Activated CD4-positive, alpha-beta T cell treated with anti-CD3 and anti-CD28 coated beads for 48 hours (primary cell): ENCODE results near the gene DEFB129.
"Not testable (repeated sequence)": the region's sequence is repeated elsewhere in the genome, so short reads cannot be mapped to it uniquely, and the experiment has no call there.

Experiments
- DNase-seq: peaks from one replicate; pipeline ENCODE4 v3.0.0-alpha.2; 2020

The DEFB129 gene, protein sequence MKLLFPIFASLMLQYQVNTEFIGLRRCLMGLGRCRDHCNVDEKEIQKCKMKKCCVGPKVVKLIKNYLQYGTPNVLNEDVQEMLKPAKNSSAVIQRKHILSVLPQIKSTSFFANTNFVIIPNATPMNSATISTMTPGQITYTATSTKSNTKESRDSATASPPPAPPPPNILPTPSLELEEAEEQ

DNA sequence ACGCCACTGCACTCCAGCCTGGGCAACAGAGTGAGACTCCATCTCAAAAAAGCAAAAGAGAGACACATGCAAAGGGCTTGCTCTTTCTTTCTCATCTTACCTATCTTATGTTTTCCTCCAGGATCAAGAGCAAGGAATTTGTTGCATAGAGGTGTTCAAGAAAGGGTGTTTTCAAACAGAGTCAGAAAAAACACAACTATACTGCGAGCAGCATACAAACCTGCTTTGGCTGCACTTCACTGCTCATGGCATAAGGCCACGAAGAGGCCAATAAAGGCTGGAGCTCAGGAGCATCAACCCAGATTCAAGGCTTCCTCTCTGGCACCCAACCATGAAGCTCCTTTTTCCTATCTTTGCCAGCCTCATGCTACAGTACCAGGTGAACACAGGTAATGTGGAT is at the start of gene DEFB129:
DEFB129 (plus strand) TSS at position 301 of the 400 bp plus-strand sequence; CDS start at position 332, 31 bp downstream.
- DNase-seq, result no peak

DNA sequence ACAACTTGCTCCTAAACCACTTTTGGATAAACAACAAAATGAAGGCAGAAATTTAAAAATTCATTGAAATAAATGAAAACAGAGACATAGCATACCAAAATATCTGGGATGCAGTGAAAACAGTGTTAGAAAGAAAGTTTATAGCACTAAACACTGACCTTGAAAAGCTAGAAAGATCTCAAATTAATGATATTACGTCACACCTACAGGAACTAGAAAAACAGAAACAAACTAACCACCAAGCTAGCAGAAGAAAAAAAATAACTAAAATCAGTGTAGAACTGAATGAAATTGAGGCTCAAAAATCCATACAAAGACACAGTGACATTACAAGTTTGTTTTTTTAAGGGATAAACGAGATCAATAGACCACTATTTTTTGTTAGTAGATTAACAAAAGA is 42.8 kb upstream of the DEFB129 start:
- no peak for DNase-seq

DNA sequence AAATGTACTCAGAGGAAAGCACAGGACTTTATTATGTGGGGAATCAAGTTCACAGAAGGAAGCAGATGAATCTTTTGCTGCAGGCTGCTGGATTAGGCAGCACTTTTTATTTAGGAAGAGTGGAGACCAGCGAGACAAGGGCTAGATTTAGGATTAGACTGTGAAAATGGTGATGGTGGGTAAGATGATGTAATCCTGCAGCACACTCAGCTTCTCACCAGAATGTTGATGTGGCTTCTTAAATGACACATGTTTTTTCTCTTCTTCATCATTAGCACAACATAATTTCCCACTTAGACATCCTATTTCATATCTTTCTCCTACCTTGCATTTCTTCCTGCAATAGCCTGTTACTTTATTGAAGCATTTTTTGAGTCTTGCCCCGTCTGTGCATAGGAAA is 39.3 kb upstream of the DEFB129 start:
- no peak for DNase-seq

DNA sequence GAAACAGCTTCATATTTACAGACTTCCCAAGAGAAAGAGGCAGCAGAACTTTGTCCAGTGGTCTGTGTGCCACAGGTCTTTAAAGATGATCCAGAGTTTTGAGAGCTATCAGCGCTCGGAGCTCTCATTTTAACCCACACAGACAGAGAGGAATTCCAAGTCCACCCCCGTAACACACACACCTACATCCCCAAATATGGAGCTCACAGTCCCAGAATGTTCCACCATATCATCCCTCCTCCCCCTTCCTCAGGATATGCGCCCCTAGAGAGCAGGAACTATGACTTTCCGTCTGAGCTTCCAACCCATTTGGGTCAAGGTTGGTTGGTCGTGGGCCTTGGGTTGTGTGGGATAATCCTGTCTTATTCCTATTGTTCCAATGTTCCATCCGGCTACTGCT is 37.4 kb upstream of the DEFB129 start, which contains the start of gene DEFB128:
DEFB128 (minus strand) TSS at position 101 of the 400 bp plus-strand sequence; CDS start at position 13, 88 bp downstream.
- no peak for DNase-seq

DNA sequence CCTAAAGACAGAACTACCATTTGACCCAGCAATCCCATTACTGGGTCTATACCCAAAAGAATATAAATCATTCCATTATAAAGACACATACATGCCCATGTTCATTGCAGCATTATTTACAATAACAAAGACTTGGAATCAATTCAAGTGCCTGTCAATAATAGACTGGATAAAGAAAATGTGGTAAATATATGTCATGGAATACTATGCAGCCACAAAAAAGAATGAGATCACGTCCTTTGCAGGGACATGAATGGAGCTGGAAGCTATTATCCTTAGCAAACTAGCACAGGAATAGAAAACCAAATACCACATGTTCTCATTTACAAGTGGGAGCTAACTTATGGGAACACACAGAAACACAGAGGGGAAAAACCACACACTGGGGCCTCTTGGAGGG is 28.8 kb upstream of the DEFB129 start:
- no peak for DNase-seq

DNA sequence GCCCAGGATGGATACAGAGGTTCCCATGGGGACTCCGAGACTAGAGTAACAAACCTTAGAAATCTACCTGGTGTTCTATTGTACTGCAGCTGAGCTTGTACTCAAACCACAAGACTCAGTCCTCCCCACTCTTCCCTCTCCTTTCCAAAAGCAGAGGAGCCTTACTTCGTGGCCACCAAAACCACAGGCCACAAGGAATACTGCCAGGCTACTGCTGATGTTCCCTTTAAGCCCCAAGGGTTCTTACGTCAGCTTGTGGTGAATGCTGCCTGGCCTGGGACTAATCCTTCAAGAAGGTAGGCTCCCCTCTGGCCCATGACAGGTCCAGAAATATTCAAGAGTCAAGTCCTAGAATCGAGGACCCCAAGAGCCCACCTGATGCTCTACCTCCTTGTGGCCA is 27.1 kb upstream of the DEFB129 start:
- no peak for DNase-seq

DNA sequence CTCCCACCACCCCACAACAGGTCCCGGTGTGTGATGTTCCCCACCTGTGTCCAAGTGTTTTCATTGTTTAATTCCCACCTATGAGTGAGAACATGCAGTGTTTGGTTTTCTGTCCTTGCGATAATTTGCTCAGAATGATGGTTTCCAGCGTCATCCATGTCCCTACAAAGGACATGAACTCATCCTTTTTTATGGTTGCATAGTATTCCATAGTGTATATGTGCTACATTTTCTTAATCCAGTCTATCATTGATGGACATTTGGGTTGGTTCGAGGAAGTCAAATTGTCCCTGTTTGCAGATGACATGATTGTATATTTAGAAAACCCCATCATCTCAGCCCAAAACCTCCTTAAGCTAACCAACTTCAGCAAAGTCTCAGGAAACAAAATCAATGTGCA is 23.4 kb upstream of the DEFB129 start:
- not testable (repeated sequence) for DNase-seq

DNA sequence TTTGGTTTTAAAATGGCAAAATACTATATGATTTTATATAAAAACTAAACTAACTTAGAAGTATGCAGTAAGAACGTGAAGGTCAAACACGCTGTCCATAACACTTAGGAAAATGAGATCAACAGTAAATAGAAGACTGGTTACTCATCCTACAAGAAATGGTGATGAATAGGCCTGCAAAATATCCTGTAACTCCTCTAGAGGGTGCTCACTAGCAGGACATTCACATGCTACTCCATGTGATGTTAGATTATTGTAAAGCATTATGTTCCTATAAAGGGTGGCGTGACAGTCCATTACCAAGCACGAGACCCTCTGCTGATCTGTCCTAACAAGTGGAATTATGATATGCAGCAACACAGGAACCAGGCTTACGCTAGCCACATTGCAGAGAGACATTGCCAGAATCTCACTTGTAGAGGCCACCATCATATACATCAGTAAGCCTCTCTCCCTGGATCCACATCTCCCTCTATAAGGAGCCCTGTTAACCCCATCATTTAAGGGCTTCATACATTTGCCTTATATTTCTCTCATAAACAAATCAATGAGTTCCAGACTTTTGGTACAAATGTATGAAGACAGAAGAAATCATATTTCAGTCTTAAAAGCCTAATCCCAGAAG is 18.0 kb upstream of the DEFB129 start:
- peak; percentile 7 for DNase-seq

DNA sequence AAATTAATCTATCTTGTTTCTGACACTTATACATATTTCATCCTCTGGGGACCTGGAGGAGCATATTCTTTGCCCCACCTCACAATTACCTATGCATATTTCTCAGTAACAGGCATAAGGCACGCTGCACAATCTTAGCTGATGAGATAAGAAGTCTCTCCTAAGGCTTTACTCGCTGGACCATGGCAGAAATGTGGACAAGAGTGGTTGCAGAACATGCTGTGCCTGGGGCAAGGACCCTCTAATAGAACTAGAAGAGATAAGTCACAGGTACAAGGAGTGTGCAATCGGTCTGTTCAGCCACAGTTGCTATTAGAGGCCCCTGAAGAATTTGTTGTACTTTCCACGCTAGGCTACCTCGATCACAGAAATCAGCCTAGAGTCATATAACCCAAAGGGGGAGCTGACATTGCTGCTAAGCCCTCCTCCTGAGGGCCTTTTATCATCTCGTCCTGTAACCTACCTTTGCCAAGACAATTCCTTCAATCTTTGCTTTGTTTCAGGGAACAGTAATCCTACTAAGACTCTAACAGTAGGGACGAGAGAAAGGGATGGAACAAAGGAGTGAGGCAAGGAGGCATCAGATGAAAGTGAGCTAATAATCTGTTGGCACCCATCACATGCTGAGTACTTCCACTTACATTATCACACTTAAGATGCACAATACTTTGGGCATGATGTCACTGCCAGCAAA is 16.1 kb upstream of the DEFB129 start:
- DNase-seq, result no peak

DNA sequence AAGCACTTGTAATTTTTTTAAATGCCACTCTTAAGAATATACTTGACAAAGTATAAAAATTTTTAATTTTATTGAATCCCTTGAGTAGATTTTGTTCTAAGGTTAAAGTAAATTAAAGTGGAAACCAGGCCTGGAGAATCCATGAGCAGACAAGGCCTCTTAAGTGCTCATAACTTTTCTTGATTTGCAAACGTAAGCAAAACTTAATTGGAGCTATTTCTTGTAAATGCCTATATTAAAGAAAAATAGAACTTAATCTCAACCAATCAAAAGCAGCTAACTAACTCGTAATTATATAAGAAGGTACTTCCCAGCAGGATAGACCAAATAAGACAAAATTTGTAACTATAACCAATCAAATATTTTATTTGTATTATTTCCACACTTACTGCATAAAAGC is 12.7 kb upstream of the DEFB129 start:
- DNase-seq, result no peak

DNA sequence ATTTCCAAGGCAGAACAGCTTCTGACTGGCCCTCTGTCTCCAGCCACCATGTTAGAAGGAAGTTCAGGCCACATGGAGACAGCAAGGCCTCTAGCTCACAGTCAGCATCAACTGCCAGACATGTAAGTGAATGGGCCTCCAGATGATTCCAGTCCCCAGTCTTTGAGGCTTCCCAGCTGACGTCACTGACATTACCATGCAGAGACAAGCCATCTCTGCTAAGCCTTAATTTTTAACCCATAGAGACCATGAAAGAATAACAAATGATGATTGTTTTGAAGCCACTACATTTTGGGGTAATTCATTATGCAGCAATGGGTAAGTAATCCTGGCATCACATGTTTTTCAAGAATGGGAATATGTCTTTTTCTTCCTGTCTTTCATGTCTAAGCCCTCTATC is 11.3 kb upstream of the DEFB129 start:
- DNase-seq, result no peak

DNA sequence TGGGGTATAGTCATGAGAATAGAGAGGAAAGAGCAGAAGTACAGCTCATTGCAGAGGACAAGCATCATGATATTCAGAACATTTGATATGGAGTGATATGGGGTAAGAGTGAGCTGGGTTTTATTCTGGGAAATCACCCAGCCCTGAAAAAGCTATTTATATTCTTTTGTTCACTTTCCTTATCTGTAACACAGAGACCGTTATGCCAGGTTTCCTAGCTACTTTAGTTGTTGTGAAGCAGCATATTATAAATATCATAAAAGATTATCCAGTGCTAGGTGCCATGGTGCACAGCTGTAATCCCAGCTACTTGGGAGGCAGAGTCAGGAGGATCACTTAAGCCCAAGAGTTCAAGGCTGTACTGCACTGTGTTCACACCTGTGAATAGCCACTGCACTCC is 9.8 kb upstream of the DEFB129 start:
- no peak for DNase-seq

DNA sequence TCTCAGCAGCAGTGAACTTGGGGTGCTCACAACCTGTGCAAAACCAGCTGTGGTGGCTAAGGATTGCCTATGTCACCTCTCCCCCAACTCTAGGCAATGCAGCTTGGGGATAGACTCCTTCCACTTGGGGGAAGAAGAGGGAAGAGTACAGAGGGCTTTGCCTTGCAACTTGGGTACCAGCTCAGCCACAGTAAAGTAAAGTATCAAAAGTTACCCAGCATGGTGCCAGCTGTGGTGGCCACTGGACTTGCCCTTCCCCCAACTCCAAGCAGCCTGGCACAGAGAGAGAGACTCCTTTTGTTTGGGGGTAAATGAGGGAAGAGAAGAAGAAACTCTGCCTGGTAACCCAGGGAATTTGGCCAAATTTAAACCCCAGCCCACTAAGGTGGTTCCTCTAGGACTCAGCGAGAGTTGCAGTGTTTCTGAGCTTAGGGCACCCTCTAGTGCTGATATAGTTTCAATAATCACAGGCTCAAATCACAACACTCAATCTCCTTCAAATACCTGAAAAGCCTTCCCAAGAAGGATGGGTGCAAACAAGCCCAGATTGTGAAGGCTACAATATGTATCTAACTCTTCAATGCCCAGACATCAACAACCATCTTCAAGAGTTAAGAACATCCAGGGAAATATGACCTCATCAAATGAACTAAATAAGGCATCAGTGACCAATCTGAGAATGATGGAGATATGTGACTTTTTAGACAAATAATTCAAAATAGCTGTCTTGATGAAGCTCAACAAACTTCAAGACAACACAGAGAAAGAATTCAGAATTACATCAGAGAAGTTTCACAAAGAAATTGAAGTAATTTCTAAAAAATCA is 7.6 kb upstream of the DEFB129 start:
- peak; percentile 7 for DNase-seq

DNA sequence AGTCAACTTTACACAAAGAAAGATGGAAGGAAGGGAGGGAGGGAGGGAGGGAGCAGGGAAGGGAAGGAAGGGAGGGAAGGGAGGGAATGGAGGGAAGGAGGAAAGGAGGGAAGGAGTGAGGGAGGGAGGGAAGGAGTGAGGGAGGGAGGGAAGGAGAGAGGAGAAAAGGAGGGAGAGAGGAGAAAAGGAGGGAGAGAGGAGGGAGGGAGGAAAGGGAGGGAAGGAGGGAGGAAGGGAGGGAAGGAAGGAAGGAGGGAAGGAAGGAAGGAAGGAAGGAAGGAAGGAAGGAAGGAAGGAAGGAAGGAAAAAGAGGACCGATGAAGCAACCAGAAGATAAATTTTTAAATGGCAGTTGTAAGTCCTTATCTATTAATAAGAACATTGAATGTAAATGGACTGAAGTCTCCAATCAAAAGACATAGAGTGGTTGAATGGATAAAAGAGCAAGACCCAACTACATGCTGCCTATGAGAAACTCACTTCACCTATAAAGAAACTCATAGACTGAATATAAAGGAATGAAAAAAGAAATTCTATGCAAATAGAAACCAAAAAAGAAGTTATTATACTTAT is 5.7 kb upstream of the DEFB129 start:
- no peak for DNase-seq

DNA sequence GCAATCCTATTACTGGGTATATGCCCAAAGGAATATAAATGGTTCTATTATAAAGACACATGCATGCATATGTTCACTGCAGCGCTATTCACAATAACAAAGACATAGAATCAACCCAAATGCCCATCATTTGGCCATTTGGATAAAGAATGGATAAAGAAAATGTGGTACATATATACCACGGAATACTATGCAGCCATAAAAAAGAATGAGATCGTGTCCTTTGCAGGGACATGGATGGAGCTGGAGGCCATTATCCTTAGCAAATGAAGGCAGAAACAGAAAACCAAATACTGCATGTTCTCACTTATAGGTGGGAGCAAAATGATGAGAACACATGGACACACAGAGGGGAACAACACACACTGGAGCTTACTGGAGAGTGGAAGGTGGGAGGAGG is 1.2 kb upstream of the DEFB129 start:
- DNase-seq, result not testable (repeated sequence)

DNA sequence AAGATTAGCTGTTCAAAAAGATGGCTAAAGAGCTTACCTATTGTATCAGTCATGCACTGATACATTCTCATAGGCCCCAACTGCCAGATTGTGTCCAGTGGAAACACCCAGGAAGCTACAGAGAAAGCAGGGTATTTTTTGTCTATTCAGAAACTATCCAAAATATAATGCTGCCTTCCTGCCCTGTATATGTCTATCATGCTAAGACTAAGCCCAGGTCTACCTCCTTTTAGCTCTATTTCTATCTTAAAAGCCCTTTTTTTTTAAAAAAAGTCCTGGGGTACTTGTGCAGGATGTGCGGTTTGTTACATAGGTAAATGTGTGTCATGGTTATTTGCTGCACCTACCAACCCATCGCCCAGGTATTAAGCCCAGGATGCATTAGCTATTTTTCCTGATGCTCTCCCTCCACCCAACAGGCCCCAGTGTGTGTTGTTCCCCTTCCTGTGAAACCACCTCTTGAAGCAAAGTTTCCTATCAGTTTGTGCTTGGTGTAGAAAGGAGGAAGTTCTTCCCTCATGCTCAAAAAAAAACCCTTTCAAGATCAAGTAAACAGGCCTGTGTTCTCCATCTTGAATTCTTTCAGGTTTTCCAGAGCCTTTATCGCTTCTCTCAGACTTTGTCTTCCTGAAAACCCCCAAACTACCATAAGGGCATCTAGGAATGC is 514 bp downstream of the DEFB129 start:
- no peak for DNase-seq

DNA sequence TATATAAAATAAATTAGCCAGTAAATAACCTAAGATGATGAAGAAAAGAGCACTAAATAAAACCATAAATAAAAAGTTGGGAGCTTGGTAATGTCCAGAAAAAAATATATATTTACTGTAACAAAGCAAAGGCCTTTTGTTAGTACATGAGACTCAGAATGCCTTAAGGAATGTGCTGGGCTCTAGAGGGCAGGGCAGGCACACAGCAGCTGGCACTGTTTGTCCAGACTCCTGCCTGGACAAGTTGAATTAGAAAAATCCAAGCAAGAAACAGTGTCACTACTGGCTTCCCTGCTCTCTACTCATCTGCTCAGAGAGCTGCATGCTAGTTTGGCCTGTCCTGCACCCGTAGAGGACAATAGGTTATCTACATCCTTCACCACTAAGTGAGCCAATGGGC is 8.8 kb downstream of the DEFB129 start:
- DNase-seq, result no peak

DNA sequence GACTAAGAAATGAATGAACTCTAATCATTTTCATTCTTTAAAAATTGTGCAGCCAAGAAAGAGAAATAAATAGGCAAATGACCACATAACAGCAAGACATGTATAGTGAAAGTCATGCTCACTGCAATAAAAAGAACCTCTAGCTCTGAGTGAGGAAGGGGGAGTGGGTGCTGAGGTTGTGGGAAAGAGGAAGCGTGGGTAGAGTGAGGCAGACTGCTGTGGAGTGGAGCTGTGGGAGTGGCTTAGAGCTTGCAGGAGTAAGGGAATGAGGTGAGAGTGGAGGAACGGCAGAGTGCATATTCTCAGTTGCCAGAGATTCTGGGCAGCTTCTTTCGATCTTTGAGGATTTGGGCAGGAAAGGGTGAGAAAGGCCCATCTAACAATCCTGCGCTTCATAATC is 10.4 kb downstream of the DEFB129 start:
- peak; percentile 49 for DNase-seq

DNA sequence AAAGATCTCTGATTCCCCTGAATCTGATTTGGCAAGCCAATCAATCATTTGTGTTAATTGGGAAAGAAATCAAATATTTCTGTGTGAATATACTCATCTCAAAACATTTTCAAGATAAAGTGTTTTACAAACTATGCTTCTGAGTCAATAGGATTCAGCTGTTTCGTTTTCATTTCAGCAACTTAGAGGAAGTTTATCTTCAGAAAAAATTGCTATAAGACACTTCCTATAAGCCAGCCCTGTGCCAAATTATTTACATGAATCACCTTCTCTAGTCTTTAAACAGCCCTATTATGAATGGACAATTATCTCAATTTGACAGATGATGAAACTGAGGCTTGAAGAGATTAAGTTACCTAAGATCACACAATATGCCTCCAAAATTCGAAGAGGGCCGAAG is 10.9 kb downstream of the DEFB129 start:
- no peak for DNase-seq

DNA sequence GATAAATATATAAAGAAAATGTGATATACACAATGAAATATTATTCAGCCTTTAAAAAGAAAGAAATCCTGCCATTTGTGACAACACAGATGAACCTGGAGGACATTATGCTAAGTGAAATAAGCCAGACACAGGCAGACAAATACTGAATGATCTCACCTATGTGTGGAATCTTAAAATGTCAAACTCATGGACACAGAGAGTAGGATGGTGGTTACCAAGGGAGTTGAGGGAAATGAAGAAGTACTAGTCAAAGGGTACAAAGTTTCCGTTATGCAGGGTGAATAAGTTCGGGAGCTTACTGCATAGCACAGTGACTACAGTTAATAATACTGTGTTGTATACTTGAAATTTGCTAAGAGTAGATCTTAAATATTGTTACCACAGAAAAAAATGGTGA is 15.8 kb downstream of the DEFB129 start:
- DNase-seq, result no peak

DNA sequence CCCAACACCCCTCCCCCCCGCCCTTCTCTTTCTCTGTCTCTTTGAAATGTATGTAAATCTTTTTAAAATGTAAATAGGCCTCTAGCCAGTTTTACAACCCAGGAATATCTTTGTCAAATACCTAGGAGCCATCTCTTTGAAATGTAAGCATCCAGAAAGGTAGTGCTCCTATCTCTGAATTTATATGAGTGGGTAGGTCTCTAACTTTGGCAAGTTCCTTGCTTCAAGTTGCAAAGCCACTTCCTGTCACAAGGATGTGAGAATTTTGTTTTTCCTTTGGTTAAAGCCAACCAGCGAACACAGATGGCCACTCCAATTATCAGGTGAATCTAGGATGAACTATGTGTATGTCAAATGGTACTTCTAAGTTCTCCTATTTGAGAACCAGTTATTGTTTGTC is 24.3 kb downstream of the DEFB129 start:
- DNase-seq, result no peak

DNA sequence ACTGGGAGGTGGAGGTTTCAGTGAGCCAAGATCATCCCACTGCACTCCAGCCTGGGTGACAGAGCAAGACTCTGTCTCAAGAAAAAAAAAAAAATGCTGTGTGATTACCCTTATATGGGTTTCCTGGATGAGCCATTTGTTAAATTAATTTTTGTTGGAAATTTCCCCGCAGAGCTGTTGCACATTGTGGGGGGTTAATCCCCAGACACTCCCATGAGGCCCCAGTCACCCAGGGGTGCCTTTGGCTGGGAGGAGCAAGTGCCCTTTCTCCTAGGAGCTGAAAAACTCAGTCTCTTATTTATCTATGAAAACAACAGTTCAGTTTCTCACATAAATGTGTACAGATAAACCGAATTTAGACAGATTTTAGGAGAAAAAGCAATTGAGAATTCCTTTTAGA is 25.7 kb downstream of the DEFB129 start:
- DNase-seq, result no peak

DNA sequence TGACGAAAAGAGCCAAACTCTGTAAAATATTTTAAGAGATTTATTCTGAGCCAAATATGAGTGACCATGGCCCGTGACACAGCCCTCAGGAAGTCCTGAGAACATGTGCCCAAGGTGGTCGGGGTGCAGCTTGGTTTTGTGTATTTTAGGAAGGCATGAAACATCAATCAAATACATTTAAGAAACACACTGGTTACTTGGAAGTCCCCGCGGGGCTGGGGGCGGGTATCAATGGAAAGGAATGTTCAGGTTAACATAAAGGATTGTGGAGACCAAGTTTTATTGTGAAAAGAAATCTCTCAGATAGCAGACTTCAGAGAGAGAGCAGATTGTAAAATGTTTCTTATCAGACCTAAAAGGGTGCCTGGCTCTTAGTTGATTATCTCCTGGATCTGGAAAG is 26.4 kb downstream of the DEFB129 start:
- DNase-seq, result not testable (repeated sequence)
